Measurements from ENCODE around the gene FHIT.

GRCh38 chr3:60219501-60219900 is 1031.8 kb downstream of the FHIT start:
- TF ChIP-seq CTCF (IDR thresholded peaks at IDR 0.05; ENCODE audit: low read depth, low read length) (no peak), EZH2phosphoT487 (IDR thresholded peaks at IDR 0.05; ENCODE audit: low read depth) (no peak)
